ENCODE results near the gene SLAMF1. TPM values are rescaled to one million over a fixed set of nuclear protein-coding genes. Genes with fewer than 3 reads are reported as not detected.
"Not testable (repeated sequence)": the region's sequence is repeated elsewhere in the genome, so short reads cannot be mapped to it uniquely, and the experiment has no call there.

The SLAMF1 gene
- total RNA-seq, 2 experiments from 2014 or later, result 101 to 112 TPM

DNA sequence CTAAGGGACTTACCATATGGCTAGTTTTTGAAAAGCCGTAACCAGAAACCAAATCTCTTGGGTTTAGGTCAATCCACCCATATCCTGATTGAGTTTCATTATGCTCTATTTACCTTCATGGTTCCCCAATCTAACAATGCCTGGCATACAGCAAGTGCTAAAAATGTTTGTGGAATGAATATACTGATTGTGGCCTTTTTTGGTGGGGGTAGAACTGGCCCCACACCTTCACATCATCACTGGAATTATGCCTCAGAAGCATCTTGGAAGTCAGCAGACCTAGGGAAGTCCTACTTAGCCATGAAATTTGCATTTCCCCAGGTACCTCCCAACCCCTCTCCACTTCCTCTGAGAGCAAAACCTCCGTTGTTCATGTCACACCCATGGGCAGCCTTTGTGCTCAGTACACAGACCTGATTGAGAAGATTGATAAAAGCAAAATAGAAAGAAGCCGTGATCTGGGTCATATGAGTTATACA, 17.8 kb upstream of the SLAMF1 start:
- Mint-ChIP-seq H3K27ac (peak overlapping the region; percentile 93), H3K4me3 (peak overlapping the region; percentile 54), H3K4me1 (ENCODE audit: low read depth) (peaks cover 72% of the 10 kb centered on the region), H3K36me3 (ENCODE audit: low read depth) (peaks cover 19% of the 10 kb centered on the region), H3K27me3 (ENCODE audit: low read depth) (no peaks in the 10 kb centered on the region), H3K9me3 (peaks cover 16% of the 10 kb centered on the region)
- DNase-seq, result peak; percentile 77
- intact Hi-C loops (cut with micrococcal nuclease), result loop anchor here (1.0 to 2.0 kb wide), 5 partner anchors 8 to 190 kb away; partner anchors contain the start of gene SLAMF1
- CTCF ChIA-PET, result interaction anchor here (0.6 to 1.5 kb wide), 5 partner anchors 8 to 223 kb away, joined by 3 to 8 read pairs (median 3); no protein-coding TSS in a partner anchor

DNA sequence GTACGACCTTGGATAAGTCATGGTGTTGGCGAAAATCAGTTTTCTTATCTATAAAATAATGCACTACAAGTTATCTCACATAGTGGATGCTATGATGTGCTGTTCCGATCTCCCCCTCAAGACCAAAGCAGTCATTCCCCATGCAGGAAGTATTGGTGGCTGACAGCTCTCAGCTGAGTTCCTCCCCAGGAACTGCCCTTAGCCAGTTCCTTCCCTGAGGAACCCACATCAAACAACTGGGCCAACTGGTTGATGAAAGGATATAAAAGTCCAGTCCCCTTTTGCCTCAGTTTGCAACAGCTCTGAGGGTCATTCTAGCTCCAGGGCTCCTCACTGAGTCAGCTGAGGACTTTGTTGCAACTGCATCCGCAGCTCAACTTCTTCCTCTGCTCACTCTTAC, 16.1 kb upstream of the SLAMF1 start:
- CTCF ChIA-PET, result interaction anchor here (0.6 to 2.2 kb wide), 7 partner anchors 11 to 100 kb away, joined by 3 to 6 read pairs (median 5); no protein-coding TSS in a partner anchor
- intact Hi-C loops (cut with micrococcal nuclease), result no loop called here
- Mint-ChIP-seq H3K27me3 (ENCODE audit: low read depth) (no peaks in the 10 kb centered on the region), H3K4me3 (no peak overlapping the region), H3K4me1 (ENCODE audit: low read depth) (peaks cover 83% of the 10 kb centered on the region), H3K36me3 (ENCODE audit: low read depth) (peaks cover 13% of the 10 kb centered on the region), H3K9me3 (peaks cover 14% of the 10 kb centered on the region), H3K27ac (peak overlapping the region; percentile 15)
- DNase-seq, result no peak

DNA sequence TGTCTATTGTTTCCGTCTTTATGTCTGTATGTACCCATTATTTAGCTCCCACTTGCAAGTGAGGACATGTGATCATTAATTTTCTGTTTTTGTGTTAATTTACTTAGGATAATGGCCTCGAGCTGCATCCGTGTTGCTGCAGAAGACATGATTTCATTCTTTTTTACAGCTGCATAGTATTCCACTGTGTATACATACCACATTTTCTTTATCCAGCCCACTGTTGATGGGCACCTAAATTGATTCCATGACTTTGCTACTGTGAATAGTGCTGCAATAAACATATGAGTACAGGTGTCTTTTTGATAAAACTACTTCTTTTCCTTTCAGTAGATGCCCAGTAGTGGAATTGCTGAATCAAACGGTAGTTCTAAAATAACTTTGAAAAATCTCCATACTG, 12.7 kb upstream of the SLAMF1 start:
- Mint-ChIP-seq H3K4me3 (no peak overlapping the region), H3K27ac (no peak overlapping the region), H3K9me3 (peaks cover 12% of the 10 kb centered on the region), H3K27me3 (ENCODE audit: low read depth) (no peaks in the 10 kb centered on the region), H3K4me1 (ENCODE audit: low read depth) (peaks cover 80% of the 10 kb centered on the region), H3K36me3 (ENCODE audit: low read depth) (peaks cover 10% of the 10 kb centered on the region)
- no peak for DNase-seq
- intact Hi-C loops (cut with micrococcal nuclease), result no loop called here
- CTCF ChIA-PET, result interaction anchor here (1.1 to 1.8 kb wide), 2 partner anchors 15 to 41 kb away, joined by 4 to 6 read pairs; no protein-coding TSS in a partner anchor

DNA sequence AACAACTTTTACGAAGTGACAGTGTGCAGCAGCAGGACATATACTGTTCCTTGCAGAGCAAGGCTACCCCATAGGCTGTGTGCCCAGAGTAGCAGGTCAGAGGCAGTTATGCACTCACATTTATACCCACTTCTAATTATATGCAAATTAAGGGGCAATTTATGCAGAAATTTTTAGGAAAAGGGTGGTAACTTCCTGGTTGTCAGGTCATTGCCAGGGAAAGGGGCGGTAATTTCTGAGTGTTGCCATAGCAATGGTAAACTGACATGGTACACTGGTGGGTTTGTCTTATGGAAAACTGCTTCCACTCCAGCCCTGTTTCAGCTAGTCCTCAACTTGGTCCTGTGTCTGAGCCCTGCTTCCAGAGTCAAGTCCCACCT, 12.0 kb upstream of the SLAMF1 start:
- Mint-ChIP-seq H3K4me3 (no peak overlapping the region), H3K36me3 (ENCODE audit: low read depth) (peaks cover 10% of the 10 kb centered on the region), H3K27me3 (ENCODE audit: low read depth) (no peaks in the 10 kb centered on the region), H3K4me1 (ENCODE audit: low read depth) (peaks cover 80% of the 10 kb centered on the region), H3K9me3 (peaks cover 12% of the 10 kb centered on the region), H3K27ac (peak overlapping the region; percentile 91)
- intact Hi-C loops (cut with micrococcal nuclease), result no loop called here
- no peak for DNase-seq
- CTCF ChIA-PET, result no interaction called here

DNA sequence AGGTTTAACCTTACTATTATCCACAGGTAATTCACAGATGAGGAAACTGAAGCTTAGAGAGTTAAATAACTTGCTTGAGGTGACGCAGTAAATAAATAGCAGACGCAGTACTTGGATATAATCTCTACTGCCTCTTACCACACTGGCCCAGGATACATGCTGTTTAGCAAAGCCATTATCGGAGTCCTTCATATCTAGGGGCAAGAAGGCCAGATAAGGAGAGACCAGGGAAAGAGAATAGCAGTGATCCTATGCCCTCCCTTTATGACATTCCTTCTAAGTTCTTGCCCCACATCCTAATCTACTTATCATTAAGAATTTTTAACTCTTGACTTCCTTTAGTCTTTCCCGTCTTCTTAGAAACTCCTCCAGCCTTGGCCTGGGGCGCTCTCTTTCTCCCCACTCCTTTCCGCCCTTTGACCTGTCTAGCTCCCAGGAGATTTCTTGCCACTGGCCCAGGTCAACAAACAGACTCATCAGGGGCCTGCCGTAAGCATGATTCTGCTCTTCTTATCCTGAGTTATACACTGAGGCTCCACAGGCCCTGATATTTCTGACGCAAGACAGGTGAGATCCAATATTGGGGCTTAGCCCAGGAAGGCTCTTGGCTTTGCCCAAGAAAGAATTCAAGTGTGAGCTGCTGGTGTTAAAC, 11.4 kb upstream of the SLAMF1 start:
- Mint-ChIP-seq H3K27ac (peak overlapping the region; percentile 91), H3K27me3 (ENCODE audit: low read depth) (no peaks in the 10 kb centered on the region), H3K36me3 (ENCODE audit: low read depth) (peaks cover 10% of the 10 kb centered on the region), H3K9me3 (peaks cover 12% of the 10 kb centered on the region), H3K4me1 (ENCODE audit: low read depth) (peaks cover 81% of the 10 kb centered on the region), H3K4me3 (no peak overlapping the region)
- intact Hi-C loops (cut with micrococcal nuclease), result no loop called here
- CTCF ChIA-PET, result interaction anchor here (0.6 to 1.0 kb wide), 3 partner anchors 12 to 23 kb away, joined by 3 to 5 read pairs (median 4); partner anchors contain the start of gene SLAMF1
- no peak for DNase-seq

- Mint-ChIP-seq H3K27me3 (ENCODE audit: low read depth) (no peaks in the 10 kb centered on the region), H3K27ac (peak overlapping the region; percentile 91), H3K9me3 (peaks cover 12% of the 10 kb centered on the region), H3K36me3 (ENCODE audit: low read depth) (peaks cover 10% of the 10 kb centered on the region), H3K4me3 (peak overlapping the region; percentile 23), H3K4me1 (ENCODE audit: low read depth) (peaks cover 81% of the 10 kb centered on the region)
- CTCF ChIA-PET, result interaction anchor here (0.9 to 1.0 kb wide), 2 partner anchors 11 to 18 kb away, joined by 3 to 5 read pairs; partner anchors contain the start of gene SLAMF1
- intact Hi-C loops (cut with micrococcal nuclease), result loop anchor here (1.0 kb wide), 2 partner anchors 16 to 30 kb away; no protein-coding TSS in a partner anchor
- no peak for DNase-seq
Observed at GRCh38 chr1:160657250-160657781, 10.5 kb upstream of the SLAMF1 start.

DNA sequence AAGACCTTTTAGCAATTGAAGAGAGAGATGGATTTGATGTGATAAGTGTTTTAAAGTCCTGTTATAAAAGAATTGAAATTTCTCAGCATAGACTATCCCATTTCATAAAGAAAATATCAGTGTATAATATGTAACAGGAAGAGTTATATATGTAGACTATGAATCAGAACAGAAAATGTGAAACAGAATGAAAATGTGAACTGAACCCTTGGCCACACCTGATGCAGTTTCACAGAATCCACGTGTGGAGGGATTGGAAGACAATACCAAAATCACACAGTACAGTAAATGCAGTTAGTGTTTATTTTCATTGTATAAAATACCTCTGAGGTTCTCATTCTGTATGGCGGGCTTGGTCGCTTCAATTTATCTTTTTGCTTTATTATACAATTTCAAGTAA, 9.9 kb upstream of the SLAMF1 start:
- Mint-ChIP-seq H3K4me1 (ENCODE audit: low read depth) (peaks cover 82% of the 10 kb centered on the region), H3K9me3 (peaks cover 12% of the 10 kb centered on the region), H3K27me3 (ENCODE audit: low read depth) (no peaks in the 10 kb centered on the region), H3K36me3 (ENCODE audit: low read depth) (peaks cover 12% of the 10 kb centered on the region), H3K27ac (peak overlapping the region; percentile 91), H3K4me3 (peak overlapping the region; percentile 8)
- intact Hi-C loops (cut with micrococcal nuclease), result loop anchor here (1.0 kb wide), 5 partner anchors 8 to 29 kb away; partner anchors contain the start of gene SLAMF1
- DNase-seq, result peak; percentile 57
- CTCF ChIA-PET, result interaction anchor here (1.8 kb wide), 1 partner anchor 10 kb away, joined by 5 read pairs; the partner anchor contains the start of gene SLAMF1

GRCh38 chr1:160653620-160654016, 6.8 kb upstream of the SLAMF1 start:
- CTCF ChIA-PET, result interaction anchor here (0.5 to 1.0 kb wide), 3 partner anchors 19 to 225 kb away, joined by 3 to 4 read pairs (median 3); no protein-coding TSS in a partner anchor
- Mint-ChIP-seq H3K9me3 (no peaks in the 10 kb centered on the region), H3K27ac (no peak overlapping the region), H3K36me3 (ENCODE audit: low read depth) (peaks cover 10% of the 10 kb centered on the region), H3K4me1 (ENCODE audit: low read depth) (peaks cover 90% of the 10 kb centered on the region), H3K27me3 (ENCODE audit: low read depth) (no peaks in the 10 kb centered on the region), H3K4me3 (no peak overlapping the region)
- DNase-seq, result no peak
- intact Hi-C loops (cut with micrococcal nuclease), result no loop called here

GRCh38 chr1:160652924-160653619, 6.2 kb upstream of the SLAMF1 start:
- Mint-ChIP-seq H3K27me3 (ENCODE audit: low read depth) (no peaks in the 10 kb centered on the region), H3K9me3 (no peaks in the 10 kb centered on the region), H3K4me3 (no peak overlapping the region), H3K27ac (no peak overlapping the region), H3K4me1 (ENCODE audit: low read depth) (peaks cover 90% of the 10 kb centered on the region), H3K36me3 (ENCODE audit: low read depth) (peaks cover 10% of the 10 kb centered on the region)
- intact Hi-C loops (cut with micrococcal nuclease), result no loop called here
- CTCF ChIA-PET, result interaction anchor here (0.5 to 1.0 kb wide), 3 partner anchors 20 to 225 kb away, joined by 3 to 4 read pairs (median 3); no protein-coding TSS in a partner anchor
- no peak for DNase-seq

- peak overlapping the region; percentile 26 for H3K27ac Mint-ChIP-seq
- peaks cover 84% of the 10 kb centered on the region for H3K4me1 Mint-ChIP-seq (ENCODE audit: low read depth)
- peaks cover 10% of the 10 kb centered on the region for H3K36me3 Mint-ChIP-seq (ENCODE audit: low read depth)
- H3K4me3 Mint-ChIP-seq; H3K27me3 Mint-ChIP-seq (ENCODE audit: low read depth); DNase-seq; H3K9me3 Mint-ChIP-seq; intact Hi-C loops (cut with micrococcal nuclease): not testable (repeated sequence)
- CTCF ChIA-PET, result interaction anchor here (0.5 to 1.0 kb wide), 3 partner anchors 19 to 29 kb away, joined by 3 to 4 read pairs (median 3); no protein-coding TSS in a partner anchor
Observed at GRCh38 chr1:160652065-160652641, 5.3 kb upstream of the SLAMF1 start.

GRCh38 chr1:160651433-160652064, 4.7 kb upstream of the SLAMF1 start:
- Mint-ChIP-seq H3K4me3 (no peak overlapping the region), H3K36me3 (ENCODE audit: low read depth) (peaks cover 10% of the 10 kb centered on the region), H3K4me1 (ENCODE audit: low read depth) (peaks cover 78% of the 10 kb centered on the region), H3K27me3 (ENCODE audit: low read depth) (no peaks in the 10 kb centered on the region), H3K27ac (peak overlapping the region; percentile 26), H3K9me3 (no peaks in the 10 kb centered on the region)
- intact Hi-C loops (cut with micrococcal nuclease), result no loop called here
- CTCF ChIA-PET, result interaction anchor here (0.5 to 1.7 kb wide), 8 partner anchors 9 to 89 kb away, joined by 3 to 5 read pairs (median 3); no protein-coding TSS in a partner anchor
- DNase-seq, result no peak

All from activated naive CD4-positive, alpha-beta T cell treated with anti-CD3 and anti-CD28 coated beads for 36 hours (primary cell).